ENCODE measurements around the gene PCBD1.

Gene PCBD1

DNA sequence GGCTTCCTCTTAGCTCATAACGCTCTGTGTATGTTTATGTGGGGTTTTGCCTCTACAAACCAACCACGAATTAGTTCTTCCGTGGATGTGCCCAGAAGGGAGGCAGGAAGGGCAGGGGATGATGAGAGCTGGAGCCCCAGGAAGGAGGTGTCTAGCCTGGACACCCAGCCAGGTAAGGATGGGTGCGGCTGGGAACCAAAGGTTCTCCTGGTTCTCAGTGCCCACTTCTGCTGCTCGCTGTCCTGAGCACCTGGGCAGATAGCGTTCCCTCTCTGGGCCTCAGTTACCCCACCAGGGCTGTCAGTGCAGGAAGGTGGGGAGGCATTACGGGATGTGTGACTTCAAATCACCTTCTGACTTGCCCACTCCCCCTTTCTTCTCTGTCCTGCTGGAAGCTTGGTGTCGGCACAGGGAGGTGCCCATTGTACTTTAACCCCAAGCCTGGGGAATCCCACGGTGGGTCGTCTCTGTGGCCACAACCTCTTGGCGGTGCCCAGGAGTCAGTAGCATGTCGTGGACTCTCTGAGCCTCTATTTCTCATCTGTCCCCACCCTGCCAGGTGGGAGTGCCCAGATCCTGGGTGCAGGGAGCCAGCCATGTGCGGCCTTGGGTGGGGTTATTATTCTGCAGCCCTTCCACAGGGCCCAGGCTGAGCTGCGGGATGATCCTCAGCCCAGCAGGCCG lies 18.7 kb upstream of the PCBD1 start:
- no peak overlapping the region for H3K4me3 ChIP-seq (ENCODE audit: low read depth, low read length)
- no peak for DNase-seq (ENCODE audit: low read depth)
- TF ChIP-seq, protein P1, sequence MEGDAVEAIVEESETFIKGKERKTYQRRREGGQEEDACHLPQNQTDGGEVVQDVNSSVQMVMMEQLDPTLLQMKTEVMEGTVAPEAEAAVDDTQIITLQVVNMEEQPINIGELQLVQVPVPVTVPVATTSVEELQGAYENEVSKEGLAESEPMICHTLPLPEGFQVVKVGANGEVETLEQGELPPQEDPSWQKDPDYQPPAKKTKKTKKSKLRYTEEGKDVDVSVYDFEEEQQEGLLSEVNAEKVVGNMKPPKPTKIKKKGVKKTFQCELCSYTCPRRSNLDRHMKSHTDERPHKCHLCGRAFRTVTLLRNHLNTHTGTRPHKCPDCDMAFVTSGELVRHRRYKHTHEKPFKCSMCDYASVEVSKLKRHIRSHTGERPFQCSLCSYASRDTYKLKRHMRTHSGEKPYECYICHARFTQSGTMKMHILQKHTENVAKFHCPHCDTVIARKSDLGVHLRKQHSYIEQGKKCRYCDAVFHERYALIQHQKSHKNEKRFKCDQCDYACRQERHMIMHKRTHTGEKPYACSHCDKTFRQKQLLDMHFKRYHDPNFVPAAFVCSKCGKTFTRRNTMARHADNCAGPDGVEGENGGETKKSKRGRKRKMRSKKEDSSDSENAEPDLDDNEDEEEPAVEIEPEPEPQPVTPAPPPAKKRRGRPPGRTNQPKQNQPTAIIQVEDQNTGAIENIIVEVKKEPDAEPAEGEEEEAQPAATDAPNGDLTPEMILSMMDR (IDR thresholded peaks at IDR 0.05; ENCODE audit: control insufficient read depth, extremely low read depth, insufficient read depth) = no peak

DNA sequence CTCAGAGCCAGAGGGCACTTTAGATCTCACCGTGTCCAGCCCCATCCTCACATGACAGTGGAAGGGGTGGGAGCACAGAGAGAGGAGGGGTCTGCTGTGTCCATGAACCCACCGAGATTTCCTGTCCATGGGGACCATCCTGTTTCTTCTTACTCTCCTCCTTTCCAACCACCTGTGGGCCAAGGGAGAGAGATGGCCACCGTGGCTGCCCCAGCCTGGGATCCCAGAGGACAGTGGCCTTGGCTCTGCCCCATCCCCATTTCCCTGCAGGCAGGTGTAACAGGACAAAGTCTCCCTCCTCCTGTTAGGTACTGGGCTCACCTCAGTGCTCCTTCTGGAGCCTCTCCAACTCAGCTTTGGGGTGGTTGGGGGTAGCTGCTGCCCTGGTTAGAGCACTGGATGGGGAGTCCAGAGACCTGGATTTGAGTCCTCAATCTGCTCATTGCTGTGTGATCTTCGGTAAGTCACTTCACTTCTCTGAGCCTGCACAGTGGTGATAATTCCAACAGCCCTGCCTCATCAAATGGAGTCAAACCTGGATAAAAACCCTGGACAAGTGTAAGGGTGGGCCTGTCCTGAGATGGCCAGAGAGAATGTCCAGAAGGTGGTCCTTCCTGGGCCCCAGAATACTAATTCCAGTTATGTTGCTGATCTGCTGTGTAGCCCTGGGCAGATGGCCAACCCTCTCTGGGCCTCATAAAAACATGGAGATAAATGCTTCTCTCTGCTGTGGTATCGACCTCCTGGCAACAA lies 17.8 kb upstream of the PCBD1 start:
- DNase-seq (ENCODE audit: low read depth) = no peak
- H3K4me3 ChIP-seq (ENCODE audit: low read depth, low read length) = no peak overlapping the region
- TF ChIP-seq, protein P1 (IDR thresholded peaks at IDR 0.05; ENCODE audit: control insufficient read depth, extremely low read depth, insufficient read depth) = no peak

DNA sequence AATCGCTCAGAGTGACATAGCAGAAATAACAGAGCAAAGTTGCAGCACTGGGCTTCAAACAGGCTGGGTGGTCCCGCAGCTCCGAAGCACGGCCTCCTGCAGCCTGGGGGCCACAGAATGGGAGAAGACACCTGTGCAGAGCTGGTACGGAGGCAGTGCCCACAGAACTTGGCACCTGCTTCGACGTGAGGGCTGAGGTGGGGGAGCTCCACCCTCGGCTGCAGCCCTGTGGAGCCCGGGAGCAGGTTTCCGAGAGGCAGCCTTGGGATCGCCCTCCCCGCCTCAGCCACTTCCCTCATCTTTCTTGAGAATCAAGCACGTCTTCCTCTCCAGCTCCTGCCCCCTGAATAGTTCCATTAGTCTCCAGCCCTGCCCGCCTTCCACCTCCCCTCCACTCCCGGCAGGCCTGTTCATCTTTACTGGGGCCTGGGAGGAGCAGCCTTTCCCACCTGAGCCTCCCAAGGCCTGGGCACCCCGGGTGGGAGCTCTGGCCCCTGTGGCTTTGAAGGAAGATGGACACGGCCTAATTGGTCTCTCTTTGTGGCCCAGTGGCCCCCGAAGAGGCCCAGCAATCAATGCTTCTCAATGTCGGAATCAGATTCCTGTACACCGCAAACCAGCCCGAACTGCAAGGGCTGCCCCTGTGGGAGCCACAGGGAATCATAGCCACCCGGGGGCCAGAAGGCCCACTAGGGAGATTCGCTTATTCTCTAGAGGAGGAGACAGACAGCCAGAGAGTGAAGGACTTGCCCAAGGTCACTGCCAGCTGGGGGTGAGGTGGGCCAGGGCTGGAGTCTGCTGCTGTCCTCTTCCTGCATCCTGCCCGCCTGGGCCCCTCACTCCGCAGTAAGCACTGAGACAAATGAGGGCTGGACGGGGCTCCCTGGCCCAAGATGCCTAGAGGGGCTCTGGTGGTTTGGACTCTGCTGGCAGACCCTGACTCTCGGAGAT lies 17.0 kb upstream of the PCBD1 start:
- no peak for DNase-seq (ENCODE audit: low read depth)
- TF ChIP-seq, protein P1 (IDR thresholded peaks at IDR 0.05; ENCODE audit: control insufficient read depth, extremely low read depth, insufficient read depth) = no peak
- no peak overlapping the region for H3K4me3 ChIP-seq (ENCODE audit: low read depth, low read length)

DNA sequence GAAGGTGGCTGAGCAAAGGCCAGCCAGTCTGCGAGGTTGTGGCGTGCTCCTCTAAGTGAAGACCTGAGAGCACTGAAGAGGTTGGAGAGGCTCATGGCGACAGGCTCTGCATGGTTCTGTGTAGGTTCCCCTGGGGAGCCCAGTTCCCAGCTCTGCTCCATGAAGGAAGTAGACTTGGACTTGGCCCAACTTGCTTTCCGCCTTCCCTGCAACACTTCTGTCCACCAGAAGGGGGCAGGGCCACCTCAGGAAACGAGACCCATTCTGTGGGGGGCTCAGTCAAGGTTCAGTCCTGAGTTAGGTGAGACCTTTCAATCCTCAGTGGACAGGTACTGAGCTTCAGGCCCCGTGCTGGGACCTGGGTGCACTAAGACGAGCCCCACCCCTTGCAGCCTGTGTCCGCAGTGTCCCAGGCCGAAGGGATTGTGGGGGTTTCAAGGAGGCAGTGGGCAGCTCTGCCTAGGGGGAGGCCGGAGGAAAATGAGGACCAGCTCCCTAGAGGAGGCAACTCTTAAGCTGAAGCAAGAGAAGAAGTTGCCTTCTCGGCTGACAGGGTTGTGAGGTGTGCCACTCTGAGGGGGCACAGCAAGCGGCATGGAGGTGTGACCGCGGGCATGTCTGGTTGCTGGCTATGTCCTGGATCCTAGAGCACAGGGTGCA lies 15.0 kb upstream of the PCBD1 start:
- no peak overlapping the region for H3K4me3 ChIP-seq (ENCODE audit: low read depth, low read length)
- DNase-seq (ENCODE audit: low read depth) = no peak
- TF ChIP-seq, protein P1 (IDR thresholded peaks at IDR 0.05; ENCODE audit: control insufficient read depth, extremely low read depth, insufficient read depth) = peak; percentile 95

DNA sequence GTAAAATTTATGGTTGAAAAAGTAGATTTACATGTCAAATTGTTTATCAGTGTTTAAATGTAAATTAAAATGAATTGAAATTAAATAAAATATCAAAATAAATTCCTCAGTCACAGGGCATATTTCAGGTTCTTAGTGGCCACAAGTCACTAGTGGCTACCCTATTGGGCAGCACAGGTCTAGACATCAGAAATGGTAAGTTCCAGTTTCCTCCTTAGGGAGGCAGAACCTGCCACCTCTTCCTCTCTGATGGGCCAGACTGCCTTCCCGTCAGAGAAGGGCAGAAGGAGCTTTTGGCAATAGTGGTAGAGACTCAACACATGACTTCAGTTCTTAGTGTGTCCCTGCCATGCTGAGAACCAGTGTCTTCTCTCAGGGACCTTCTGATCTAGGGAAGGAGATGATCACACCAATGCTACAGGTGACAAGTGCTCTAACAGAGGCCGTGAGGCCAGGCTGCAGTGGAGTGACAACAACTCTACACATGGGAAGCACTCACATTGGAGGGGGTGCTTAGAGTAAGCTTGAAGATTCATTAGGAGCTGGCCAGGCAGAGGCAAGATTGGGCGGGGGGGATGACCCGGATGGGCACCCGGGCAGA lies 14.4 kb upstream of the PCBD1 start:
- no peak overlapping the region for H3K4me3 ChIP-seq (ENCODE audit: low read depth, low read length)
- TF ChIP-seq, protein P1 (IDR thresholded peaks at IDR 0.05; ENCODE audit: control insufficient read depth, extremely low read depth, insufficient read depth) = no peak
- DNase-seq (ENCODE audit: low read depth) = no peak

DNA sequence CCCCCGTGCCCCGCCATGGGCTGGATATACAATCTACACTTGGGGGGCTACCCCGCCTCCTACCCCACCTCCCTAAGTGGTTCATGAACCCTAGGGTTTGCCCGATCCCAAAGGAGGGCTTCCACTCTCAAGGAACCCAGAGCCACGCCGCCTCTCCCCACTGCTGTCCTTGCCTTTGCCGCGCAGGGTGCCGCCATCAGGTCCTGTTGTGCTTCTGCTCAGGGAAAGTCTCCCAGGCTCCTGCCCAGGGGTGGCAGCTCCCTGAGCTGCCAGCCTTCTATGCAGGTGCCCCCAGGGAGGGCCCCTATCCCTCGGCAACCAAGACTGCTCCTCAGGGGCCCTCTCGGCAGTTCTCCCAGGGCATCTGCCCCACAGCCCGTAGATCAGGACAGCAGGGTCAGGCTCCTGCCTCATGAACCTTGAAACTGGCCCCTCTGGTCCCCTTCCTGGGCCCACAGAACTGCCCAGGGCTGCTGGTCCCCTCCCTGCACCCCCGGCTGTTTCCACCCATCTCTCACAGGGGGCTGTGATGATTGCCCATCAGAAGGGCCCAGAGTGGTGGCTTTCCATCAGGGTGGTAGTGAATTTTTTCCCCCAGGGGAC lies 13.0 kb upstream of the PCBD1 start:
- DNase-seq (ENCODE audit: low read depth) = no peak
- TF ChIP-seq, protein P1 (IDR thresholded peaks at IDR 0.05; ENCODE audit: control insufficient read depth, extremely low read depth, insufficient read depth) = no peak
- H3K4me3 ChIP-seq (ENCODE audit: low read depth, low read length) = no peak overlapping the region

Data from LNCaP clone FGC (cell line).